D721Med (cell line): ENCODE data around the gene PAGR1.
"Not testable (repeated sequence)": the region's sequence is repeated elsewhere in the genome, so short reads cannot be mapped to it uniquely, and the experiment has no call there.

ENCODE experiments used
- DNase-seq: peaks from one replicate; pipeline ENCODE4 v3.0.0; 2011; ENCODE audit warnings: low spot score; ENCODE audit not compliant: insufficient read length
- FAIRE-seq: peaks from 2 replicates; lab custom pipeline; 2011; peaks lifted over from hg19 to GRCh38; lab: Jason Lieb, UNC
- TF ChIP-seq, protein P1 (sequence below): IDR thresholded peaks from 2 replicates; pipeline ENCODE4 v1.5.1; 2012; ENCODE audit warnings: mild to moderate bottlenecking, control low read depth; ENCODE audit not compliant: insufficient read depth; ENCODE audit errors: missing control alignments

Gene PAGR1

DNA sequence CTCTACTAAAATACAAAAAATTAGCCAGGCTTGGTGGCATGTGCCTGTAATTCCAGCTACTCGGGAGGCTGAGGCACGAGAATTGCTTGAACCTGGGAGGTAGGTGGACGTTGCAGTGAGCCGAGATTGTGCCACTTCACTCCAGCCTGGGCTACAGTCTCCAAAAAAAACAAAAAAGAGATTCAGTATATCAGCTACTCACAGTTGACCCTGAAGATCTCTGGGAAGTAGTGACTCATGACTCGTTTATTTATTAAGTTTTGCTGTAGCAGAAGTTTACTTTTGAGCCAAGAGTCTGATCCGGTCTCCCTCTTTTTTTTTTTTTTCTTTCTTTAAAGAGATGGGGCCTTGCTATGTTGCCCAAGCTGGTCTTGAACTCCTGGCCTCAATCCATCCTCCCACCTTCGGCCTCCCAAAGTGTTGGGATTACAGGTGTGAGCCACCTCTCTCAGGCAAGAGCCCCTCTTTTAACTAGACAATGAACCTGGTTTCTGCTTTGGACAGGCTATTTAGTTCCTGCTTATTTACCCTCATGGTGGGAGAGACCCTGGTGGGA lies 8.7 kb downstream of the PAGR1 start:
- FAIRE-seq (no peak), DNase-seq (no peak)
- TF ChIP-seq, protein P1, sequence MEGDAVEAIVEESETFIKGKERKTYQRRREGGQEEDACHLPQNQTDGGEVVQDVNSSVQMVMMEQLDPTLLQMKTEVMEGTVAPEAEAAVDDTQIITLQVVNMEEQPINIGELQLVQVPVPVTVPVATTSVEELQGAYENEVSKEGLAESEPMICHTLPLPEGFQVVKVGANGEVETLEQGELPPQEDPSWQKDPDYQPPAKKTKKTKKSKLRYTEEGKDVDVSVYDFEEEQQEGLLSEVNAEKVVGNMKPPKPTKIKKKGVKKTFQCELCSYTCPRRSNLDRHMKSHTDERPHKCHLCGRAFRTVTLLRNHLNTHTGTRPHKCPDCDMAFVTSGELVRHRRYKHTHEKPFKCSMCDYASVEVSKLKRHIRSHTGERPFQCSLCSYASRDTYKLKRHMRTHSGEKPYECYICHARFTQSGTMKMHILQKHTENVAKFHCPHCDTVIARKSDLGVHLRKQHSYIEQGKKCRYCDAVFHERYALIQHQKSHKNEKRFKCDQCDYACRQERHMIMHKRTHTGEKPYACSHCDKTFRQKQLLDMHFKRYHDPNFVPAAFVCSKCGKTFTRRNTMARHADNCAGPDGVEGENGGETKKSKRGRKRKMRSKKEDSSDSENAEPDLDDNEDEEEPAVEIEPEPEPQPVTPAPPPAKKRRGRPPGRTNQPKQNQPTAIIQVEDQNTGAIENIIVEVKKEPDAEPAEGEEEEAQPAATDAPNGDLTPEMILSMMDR = no peak

DNA sequence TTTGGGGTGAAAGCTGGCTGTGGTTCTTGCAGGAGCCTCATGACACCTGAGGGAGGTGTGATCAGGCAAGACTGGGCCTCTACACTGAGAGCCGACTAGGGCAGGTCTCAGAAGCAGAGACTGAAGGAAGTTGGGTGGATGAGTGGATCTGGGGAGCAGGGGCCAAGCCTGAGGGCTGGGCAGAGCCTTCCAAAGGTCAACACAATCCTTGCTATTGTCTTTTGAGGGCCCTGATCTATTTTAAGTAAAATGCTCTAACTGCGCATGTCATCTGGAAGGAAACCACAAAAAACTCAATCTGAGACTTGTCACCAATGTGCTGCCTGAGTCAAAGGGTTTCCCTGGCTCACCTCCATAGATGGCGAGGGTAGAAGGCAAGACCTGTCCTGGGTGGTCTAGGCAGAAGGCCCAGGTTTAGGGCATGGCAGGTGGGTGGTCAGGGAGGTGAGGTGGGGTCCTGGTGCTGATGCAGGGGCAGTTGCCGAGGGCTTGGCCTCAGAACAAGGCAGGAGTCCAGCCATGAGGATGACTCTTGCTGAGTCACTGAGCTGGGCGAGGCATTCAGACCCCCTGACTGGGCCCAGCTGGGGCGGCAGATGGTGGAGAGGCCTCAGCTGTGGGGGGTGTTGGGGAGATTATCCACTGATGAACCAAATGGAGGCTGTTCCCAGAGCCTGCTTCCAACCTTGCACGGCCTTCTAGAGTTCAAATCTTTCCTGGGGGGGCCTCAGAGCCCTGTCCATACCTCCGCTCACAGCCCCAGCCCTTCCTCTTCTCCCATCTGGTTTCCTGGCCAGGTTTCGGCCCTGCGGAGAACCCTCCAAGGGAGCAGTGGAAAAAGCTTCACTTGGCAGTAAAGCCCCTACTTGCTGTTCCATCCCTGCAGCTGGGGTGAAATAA lies 9.4 kb downstream of the PAGR1 start:
- FAIRE-seq (no peak), DNase-seq (peak; percentile 88)
- TF ChIP-seq, protein P1 = no peak

DNA sequence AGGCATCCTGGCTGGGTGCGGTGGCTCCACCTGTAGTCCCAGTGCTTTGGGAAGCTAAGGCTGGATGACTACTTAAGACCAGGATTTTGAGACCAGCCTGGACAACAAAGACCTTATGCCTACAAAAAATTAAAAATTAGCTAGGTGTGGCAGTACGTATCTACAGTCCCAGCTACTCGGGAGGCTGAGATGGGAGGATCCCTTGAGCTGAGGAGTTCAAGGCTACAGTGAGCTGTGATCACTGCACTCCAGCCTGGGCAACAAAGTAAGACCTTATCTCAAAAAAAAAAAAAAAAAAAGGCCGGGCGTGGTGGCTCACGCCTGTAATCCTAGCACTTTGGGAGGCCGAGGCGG lies 10.4 kb downstream of the PAGR1 start:
- TF ChIP-seq, protein P1 = no peak
- no peak for DNase-seq
- FAIRE-seq = no peak

DNA sequence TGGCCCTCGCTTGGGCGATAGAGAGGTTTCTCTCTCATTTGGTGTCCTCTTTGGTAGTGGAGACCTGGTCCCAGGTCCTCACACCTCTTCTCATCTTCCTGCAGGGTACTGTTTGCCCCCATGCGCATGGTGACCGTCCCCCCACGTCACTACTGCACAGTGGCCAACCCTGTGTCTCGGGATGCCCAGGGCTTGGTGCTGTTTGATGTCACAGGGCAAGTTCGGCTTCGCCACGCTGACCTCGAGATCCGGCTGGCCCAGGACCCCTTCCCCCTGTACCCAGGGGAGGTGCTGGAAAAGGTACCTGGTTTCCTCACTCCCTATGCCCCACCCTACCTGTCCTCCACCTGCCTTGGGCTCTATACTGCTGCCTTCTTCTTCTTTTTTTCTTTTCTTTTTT lies 14.8 kb downstream of the PAGR1 start:
- FAIRE-seq = no peak
- DNase-seq = no peak
- TF ChIP-seq, protein P1 = no peak

DNA sequence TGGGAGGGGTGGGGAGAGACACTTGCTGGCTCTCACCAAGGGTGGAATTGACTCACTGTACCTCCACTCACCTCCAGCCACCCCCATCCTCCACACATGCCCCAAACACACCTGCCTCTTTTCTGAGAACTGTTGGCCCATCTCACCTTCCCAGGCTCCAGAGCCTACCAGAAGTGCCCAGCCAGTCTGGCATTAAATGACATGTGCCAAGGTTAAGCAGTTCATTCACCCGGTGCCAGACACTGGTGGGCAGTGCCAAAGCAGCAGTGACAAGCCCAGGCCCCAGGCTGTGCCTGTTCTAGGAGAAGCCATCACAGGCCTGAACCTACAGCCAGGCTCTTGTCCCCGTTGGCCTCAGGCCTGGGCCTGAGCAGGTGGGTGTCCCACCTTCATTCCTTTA lies 15.5 kb downstream of the PAGR1 start:
- DNase-seq = no peak
- no peak for FAIRE-seq
- TF ChIP-seq, protein P1 = no peak

DNA sequence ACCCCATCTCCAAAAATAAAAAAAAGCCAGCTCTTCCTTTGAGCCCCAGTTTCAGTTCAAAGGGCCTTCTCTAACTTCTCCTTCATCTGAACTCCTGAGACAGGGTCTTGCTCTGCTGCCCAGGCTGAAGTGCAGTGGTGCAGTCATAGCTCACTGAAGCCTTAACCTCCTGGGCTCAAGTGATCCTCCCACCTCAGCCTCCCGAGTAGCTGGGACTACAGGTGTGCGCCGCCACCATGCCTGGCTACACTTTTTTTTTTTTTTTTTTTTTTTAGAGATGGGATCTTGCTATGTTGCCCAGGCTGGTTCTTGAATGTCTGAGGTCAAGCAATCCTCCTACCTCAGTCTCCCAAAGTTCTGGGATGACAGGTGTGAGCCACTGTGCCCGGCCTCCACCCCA lies 17.3 kb downstream of the PAGR1 start:
- not testable (repeated sequence) for FAIRE-seq, DNase-seq

DNA sequence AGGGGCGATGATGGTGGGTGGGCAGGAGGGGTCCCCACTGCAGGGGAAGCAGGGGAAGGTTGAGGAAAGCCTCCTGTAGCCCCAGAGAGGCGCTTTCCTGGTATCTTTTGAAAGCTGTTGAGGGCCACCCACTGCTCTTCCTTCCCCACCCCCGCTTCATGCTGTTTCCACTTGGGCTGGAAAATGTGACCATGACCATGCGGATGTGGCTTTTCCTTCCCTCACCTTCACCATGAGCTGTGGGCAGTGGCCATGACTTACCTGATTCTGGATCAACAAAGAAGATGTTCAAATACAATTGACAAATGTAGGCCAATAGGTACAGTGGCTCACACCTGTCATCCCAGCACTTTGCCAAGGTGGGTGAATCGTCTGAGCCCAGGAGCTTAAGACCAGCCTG lies 18.1 kb downstream of the PAGR1 start:
- TF ChIP-seq, protein P1 = no peak
- FAIRE-seq = no peak
- no peak for DNase-seq
